ENCODE results near the gene PLXNA3. TPM values are rescaled to one million over a fixed set of nuclear protein-coding genes. Genes with fewer than 3 reads are reported as not detected.

PLXNA3 gene
- total and polyA plus RNA-seq, 10 of the 15 experiments (the other 5 are each of a cell fraction or from before 2014, with no cell fraction given), result 0.26 to 26.8 (median 3.4) TPM

DNA sequence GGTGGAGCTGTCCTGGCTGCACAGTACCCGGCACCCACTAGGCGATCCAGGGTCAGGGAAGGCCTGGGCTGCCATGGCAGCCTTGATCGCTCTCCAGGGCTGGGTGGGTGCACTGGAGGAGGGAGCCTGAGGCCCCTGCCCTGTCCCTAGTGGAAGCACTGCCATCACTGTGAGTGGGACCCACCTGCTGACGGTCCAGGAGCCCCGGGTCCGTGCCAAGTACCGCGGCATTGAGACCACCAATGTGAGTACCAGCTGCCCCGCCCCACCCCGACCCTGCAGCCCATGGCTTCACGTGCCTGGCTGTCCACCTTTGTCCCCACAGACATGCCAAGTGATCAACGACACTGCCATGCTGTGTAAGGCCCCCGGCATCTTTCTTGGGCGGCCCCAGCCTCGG lies 8.8 kb downstream of the PLXNA3 start:
- Histone ChIP-seq H3K27ac (ENCODE audit: control insufficient read depth, insufficient read depth) (no peak overlapping the region), H3K79me2 (ENCODE audit: control insufficient read depth, insufficient read depth, low read length) (no peaks in the 10 kb centered on the region), H4K20me1 (ENCODE audit: control insufficient read depth, insufficient read depth) (no peaks in the 10 kb centered on the region), H3K36me3 (ENCODE audit: control insufficient read depth in 2 of 2, insufficient read depth in 2 of 2, low read length in 1 of 2) (peaks cover 0 to 2% of the 10 kb centered on the region in 2 experiments; a peak in 3 of 4 replicates), H3K4me1 (ENCODE audit: control insufficient read depth, insufficient read depth, low read length) (no peaks in the 10 kb centered on the region), H3K27me3 (replicated peaks in 1 of 2; ENCODE audit: control insufficient read depth in 2 of 2, insufficient read depth in 2 of 2, low read length in 1 of 2) (no peaks in the 10 kb centered on the region), H2AFZ (ENCODE audit: control insufficient read depth, low read depth, low read length) (no peak overlapping the region), H3K4me2 (ENCODE audit: control insufficient read depth, insufficient read depth) (no peak overlapping the region), H3K9me3 (replicated peaks; ENCODE audit: control insufficient read depth, insufficient read depth, low read length) (no peaks in the 10 kb centered on the region; the same call in 2 of the 3 replicates), H3K4me3 (no peak overlapping the region), H3K9ac (ENCODE audit: control insufficient read depth, insufficient read depth, low read length) (no peak overlapping the region)
- CTCF ChIA-PET, result no interaction called here
- RAD21 ChIA-PET (ENCODE audit: unreplicated experiment), result no interaction called here
- intact Hi-C loops (cut with micrococcal nuclease; ENCODE audit: unreplicated experiment) (no loop called here), in situ Hi-C loops (cut with MboI) (no loop called here)
- ATAC-seq (no peak), FAIRE-seq (no peak), DNase-seq (ENCODE audit: low read depth, low spot score) (no peak)
- WGBS (ENCODE audit: insufficient coverage, insufficient replicate concordance, low lambda C conversion rate, missing lambda C conversion rate), result 64% methylated on average over 14 of the region's 15 CpGs
- SMC1A ChIA-PET (ENCODE audit: uncharacterized antibody, unreplicated experiment), result no interaction called here
- POLR2A ChIA-PET, result no interaction called here
- TF ChIP-seq, protein P1, sequence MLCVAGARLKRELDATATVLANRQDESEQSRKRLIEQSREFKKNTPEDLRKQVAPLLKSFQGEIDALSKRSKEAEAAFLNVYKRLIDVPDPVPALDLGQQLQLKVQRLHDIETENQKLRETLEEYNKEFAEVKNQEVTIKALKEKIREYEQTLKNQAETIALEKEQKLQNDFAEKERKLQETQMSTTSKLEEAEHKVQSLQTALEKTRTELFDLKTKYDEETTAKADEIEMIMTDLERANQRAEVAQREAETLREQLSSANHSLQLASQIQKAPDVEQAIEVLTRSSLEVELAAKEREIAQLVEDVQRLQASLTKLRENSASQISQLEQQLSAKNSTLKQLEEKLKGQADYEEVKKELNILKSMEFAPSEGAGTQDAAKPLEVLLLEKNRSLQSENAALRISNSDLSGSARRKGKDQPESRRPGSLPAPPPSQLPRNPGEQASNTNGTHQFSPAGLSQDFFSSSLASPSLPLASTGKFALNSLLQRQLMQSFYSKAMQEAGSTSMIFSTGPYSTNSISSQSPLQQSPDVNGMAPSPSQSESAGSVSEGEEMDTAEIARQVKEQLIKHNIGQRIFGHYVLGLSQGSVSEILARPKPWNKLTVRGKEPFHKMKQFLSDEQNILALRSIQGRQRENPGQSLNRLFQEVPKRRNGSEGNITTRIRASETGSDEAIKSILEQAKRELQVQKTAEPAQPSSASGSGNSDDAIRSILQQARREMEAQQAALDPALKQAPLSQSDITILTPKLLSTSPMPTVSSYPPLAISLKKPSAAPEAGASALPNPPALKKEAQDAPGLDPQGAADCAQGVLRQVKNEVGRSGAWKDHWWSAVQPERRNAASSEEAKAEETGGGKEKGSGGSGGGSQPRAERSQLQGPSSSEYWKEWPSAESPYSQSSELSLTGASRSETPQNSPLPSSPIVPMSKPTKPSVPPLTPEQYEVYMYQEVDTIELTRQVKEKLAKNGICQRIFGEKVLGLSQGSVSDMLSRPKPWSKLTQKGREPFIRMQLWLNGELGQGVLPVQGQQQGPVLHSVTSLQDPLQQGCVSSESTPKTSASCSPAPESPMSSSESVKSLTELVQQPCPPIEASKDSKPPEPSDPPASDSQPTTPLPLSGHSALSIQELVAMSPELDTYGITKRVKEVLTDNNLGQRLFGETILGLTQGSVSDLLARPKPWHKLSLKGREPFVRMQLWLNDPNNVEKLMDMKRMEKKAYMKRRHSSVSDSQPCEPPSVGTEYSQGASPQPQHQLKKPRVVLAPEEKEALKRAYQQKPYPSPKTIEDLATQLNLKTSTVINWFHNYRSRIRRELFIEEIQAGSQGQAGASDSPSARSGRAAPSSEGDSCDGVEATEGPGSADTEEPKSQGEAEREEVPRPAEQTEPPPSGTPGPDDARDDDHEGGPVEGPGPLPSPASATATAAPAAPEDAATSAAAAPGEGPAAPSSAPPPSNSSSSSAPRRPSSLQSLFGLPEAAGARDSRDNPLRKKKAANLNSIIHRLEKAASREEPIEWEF (IDR thresholded peaks at IDR 0.05; ENCODE audit: insufficient replicate concordance, low read depth, low read length), result no peak
- TF ChIP-seq NR2C2 (IDR thresholded peaks at IDR 0.05; ENCODE audit: borderline replicate concordance, control insufficient read depth, insufficient read length, low read depth) (no peak), NFXL1 (IDR thresholded peaks at IDR 0.05; ENCODE audit: borderline replicate concordance) (no peak), NFIC (IDR thresholded peaks at IDR 0.05; ENCODE audit: low read depth, low read length) (no peak), CREB1 (IDR thresholded peaks at IDR 0.05; ENCODE audit: low read depth) (no peak), STAT3 (IDR thresholded peaks at IDR 0.05; ENCODE audit: low read depth, low read length) (no peak), FOS (IDR thresholded peaks at IDR 0.05; ENCODE audit: borderline replicate concordance, extremely low read depth, insufficient read length) (no peak), ZZZ3 (IDR thresholded peaks at IDR 0.05; ENCODE audit: control insufficient read depth, insufficient read length, low read depth) (no peak), POU2F2 (IDR thresholded peaks at IDR 0.05; ENCODE audit: borderline replicate concordance, low read depth, low read length) (no peak), SP1 (IDR thresholded peaks at IDR 0.05; ENCODE audit: low read depth, low read length) (no peak)
- TF ChIP-seq, protein P2, sequence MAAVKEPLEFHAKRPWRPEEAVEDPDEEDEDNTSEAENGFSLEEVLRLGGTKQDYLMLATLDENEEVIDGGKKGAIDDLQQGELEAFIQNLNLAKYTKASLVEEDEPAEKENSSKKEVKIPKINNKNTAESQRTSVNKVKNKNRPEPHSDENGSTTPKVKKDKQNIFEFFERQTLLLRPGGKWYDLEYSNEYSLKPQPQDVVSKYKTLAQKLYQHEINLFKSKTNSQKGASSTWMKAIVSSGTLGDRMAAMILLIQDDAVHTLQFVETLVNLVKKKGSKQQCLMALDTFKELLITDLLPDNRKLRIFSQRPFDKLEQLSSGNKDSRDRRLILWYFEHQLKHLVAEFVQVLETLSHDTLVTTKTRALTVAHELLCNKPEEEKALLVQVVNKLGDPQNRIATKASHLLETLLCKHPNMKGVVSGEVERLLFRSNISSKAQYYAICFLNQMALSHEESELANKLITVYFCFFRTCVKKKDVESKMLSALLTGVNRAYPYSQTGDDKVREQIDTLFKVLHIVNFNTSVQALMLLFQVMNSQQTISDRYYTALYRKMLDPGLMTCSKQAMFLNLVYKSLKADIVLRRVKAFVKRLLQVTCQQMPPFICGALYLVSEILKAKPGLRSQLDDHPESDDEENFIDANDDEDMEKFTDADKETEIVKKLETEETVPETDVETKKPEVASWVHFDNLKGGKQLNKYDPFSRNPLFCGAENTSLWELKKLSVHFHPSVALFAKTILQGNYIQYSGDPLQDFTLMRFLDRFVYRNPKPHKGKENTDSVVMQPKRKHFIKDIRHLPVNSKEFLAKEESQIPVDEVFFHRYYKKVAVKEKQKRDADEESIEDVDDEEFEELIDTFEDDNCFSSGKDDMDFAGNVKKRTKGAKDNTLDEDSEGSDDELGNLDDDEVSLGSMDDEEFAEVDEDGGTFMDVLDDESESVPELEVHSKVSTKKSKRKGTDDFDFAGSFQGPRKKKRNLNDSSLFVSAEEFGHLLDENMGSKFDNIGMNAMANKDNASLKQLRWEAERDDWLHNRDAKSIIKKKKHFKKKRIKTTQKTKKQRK (IDR thresholded peaks at IDR 0.05; ENCODE audit: low read depth, low read length), result no peak
- BruUV-seq (replicated peaks), result no TSS peak
